ENCODE measurements around the gene SORCS3. TPM values are rescaled to one million over a fixed set of nuclear protein-coding genes. Genes with fewer than 3 reads are reported as not detected.

Gene SORCS3
- total RNA-seq, 4 donors from 2014 or later = not detected

DNA sequence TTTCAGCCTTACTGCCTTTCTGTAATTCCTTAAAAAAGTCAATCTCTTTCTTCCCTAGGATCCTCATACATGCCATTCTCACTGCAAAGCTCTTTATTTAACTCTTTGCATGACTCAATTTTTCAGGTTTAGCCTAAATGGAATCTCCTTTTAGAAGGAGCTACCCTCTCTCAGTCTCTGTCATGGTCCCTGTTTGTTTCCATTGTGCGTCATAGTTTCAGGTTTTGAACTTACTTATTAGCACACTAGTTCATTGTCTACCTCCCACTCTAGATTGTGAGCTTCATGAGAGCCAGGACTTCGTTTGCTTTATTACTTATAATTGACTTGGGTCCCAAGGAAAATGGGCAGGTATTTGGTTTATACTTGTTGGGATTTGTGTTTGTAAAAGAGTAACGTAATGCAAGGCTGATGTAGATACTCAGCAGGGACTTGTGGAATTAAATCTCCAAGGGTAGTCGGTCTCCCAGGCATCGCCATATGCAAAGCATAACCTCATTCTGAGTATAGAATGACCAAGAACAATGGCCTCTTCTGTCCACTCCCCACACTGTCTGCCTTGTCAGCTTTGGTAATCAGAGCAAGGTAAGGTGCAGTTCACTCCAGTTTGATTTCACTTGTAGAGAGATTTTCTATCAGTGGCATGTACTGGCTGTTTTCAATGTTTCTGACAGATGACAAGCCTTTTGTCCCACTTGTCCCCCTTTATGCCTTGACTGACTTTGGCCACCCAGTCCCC is 252.0 kb downstream of the SORCS3 start:
- Histone ChIP-seq H3K9me3 (peaks cover 0 to 12% (median 0%) of the 10 kb centered on the region in 3 donors), H3K4me3 (no peak overlapping the region), H3K27me3 (no peaks in the 10 kb centered on the region), H3K27ac (no peak overlapping the region), H3K4me1 (no peaks in the 10 kb centered on the region), H3K36me3 (no peaks in the 10 kb centered on the region)
- intact Hi-C loops (cut with DNase I) = no loop called here
- TF ChIP-seq POLR2A (IDR thresholded peaks at IDR 0.05) = no peak
- TF ChIP-seq, protein P1, sequence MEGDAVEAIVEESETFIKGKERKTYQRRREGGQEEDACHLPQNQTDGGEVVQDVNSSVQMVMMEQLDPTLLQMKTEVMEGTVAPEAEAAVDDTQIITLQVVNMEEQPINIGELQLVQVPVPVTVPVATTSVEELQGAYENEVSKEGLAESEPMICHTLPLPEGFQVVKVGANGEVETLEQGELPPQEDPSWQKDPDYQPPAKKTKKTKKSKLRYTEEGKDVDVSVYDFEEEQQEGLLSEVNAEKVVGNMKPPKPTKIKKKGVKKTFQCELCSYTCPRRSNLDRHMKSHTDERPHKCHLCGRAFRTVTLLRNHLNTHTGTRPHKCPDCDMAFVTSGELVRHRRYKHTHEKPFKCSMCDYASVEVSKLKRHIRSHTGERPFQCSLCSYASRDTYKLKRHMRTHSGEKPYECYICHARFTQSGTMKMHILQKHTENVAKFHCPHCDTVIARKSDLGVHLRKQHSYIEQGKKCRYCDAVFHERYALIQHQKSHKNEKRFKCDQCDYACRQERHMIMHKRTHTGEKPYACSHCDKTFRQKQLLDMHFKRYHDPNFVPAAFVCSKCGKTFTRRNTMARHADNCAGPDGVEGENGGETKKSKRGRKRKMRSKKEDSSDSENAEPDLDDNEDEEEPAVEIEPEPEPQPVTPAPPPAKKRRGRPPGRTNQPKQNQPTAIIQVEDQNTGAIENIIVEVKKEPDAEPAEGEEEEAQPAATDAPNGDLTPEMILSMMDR (IDR thresholded peaks at IDR 0.05) = no peak
- DNase-seq = no peak
- 69 to 78% methylated on average over 5 of the region's 5 CpGs for WGBS, 2 donors

DNA sequence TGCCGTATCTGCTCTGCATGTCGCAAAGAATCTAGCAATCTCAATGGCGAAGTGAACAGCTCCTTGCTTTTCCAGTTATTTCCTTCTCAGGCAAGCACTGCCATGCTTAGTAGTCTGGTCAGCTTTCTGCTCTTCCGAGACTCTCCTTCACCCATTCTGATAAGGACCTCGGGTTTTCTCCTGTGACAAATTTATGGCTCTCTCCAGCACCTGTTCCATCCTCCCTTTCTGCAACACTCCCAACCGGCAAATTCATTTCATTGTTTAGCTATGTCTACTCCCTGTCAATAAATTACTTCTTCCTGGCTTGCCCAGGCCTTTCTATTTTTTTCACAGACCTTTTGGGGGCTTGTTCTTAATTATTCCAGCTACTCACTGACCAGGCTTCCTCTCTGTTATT is 252.6 kb downstream of the SORCS3 start:
- peaks cover 0 to 12% (median 0%) of the 10 kb centered on the region in 3 donors for H3K9me3 ChIP-seq
- intact Hi-C loops (cut with DNase I) = no loop called here
- no peaks in the 10 kb centered on the region for H3K27me3 ChIP-seq
- no peaks in the 10 kb centered on the region for H3K4me1 ChIP-seq
- TF ChIP-seq, protein P1 (IDR thresholded peaks at IDR 0.05) = no peak
- TF ChIP-seq POLR2A (IDR thresholded peaks at IDR 0.05) = no peak
- no peak overlapping the region for H3K4me3 ChIP-seq
- 58 to 59% methylated on average over 6 of the region's 6 CpGs for WGBS, 2 donors
- H3K36me3 ChIP-seq = no peaks in the 10 kb centered on the region
- no peak for DNase-seq
- no peak overlapping the region for H3K27ac ChIP-seq

- no peaks in the 10 kb centered on the region for H3K4me1 ChIP-seq
- H3K4me3 ChIP-seq = no peak overlapping the region
- intact Hi-C loops (cut with DNase I) = no loop called here
- no peaks in the 10 kb centered on the region for H3K36me3 ChIP-seq
- WGBS, 2 donors = 57% methylated on average over 3 of the region's 3 CpGs
- H3K27ac ChIP-seq = no peak overlapping the region
- TF ChIP-seq, protein P1 (IDR thresholded peaks at IDR 0.05) = no peak
- TF ChIP-seq POLR2A (IDR thresholded peaks at IDR 0.05) = no peak
- no peak for DNase-seq
- no peaks in the 10 kb centered on the region for H3K27me3 ChIP-seq
- H3K9me3 ChIP-seq = peaks cover 0 to 5% (median 0%) of the 10 kb centered on the region in 3 donors
Measured at GRCh38 chr10:104894681-104895080, 253.6 kb downstream of the SORCS3 start.

- no peaks in the 10 kb centered on the region for H3K9me3 ChIP-seq
- DNase-seq = no peak
- no peak overlapping the region for H3K27ac ChIP-seq
- TF ChIP-seq, protein P1 (IDR thresholded peaks at IDR 0.05) = no peak
- TF ChIP-seq POLR2A (IDR thresholded peaks at IDR 0.05) = no peak
- H3K27me3 ChIP-seq = no peaks in the 10 kb centered on the region
- H3K36me3 ChIP-seq = no peaks in the 10 kb centered on the region
- intact Hi-C loops (cut with DNase I) = no loop called here
- no peaks in the 10 kb centered on the region for H3K4me1 ChIP-seq
- H3K4me3 ChIP-seq = no peak overlapping the region
- 20 to 36% methylated on average over 1 of the region's 1 CpG for WGBS, 2 donors
Measured at GRCh38 chr10:104895541-104895940, 254.5 kb downstream of the SORCS3 start.

DNA sequence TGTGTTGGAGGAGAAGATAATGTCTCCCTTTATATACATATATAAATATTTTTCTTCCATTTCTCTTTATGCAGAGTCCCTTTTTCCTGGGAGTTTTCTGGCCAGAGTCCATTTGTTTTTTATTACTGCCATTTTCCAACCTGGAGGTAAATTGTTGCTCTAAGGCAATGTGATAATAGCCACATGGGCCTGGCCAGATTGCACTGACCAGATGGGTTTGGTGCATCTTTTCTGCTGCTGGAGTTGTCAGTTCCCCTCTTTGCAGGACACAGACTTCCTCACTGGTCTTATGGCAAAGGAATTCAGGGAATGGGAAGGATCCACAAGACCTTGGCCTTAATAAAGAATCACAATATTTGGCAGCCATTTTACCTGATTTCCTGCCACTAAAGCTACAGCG is 254.9 kb downstream of the SORCS3 start:
- no peak for DNase-seq
- H3K4me3 ChIP-seq = no peak overlapping the region
- no peaks in the 10 kb centered on the region for H3K9me3 ChIP-seq
- H3K27ac ChIP-seq = no peak overlapping the region
- no peaks in the 10 kb centered on the region for H3K36me3 ChIP-seq
- no peaks in the 10 kb centered on the region for H3K4me1 ChIP-seq
- no peak for TF ChIP-seq POLR2A (IDR thresholded peaks at IDR 0.05)
- TF ChIP-seq, protein P1 (IDR thresholded peaks at IDR 0.05) = no peak
- intact Hi-C loops (cut with DNase I) = no loop called here
- no peaks in the 10 kb centered on the region for H3K27me3 ChIP-seq
- WGBS, 2 donors = 20 to 40% methylated on average over 1 of the region's 1 CpG

Measured in esophagus squamous epithelium (tissue), 5 donors.